Motor neuron (in vitro differentiated cells): ENCODE results near the gene PCED1B. TPM values are rescaled to one million over a fixed set of nuclear protein-coding genes. Genes with fewer than 3 reads are reported as not detected.

ENCODE experiments used
- ATAC-seq, 8 experiments: fragments of 200-7000 bp; cut with Tn5 transposase; replicated peaks in 6 of 8; 2 replicates each; pipeline ENCODE4 v1.8.0; 2021; ENCODE audit warnings: mild to moderate bottlenecking in 8 of 8, moderate library complexity in 8 of 8
- H3K27ac ChIP-seq, 2 donors: fragments of 250-450 bp; sonication (Bioruptor Pico); 2 replicates each; pipeline ENCODE4 v1.9.0; 2021; ENCODE audit warnings: antibody characterized with exemption in 2 of 2, mild to moderate bottlenecking in 2 of 2, moderate library complexity in 1 of 2
- H3K4me1 ChIP-seq, 2 donors: fragments of 250-450 bp; sonication (Bioruptor Pico); replicated peaks in 1 of 2; 2 replicates each; pipeline ENCODE4 v1.6.1; 2021; ENCODE audit warnings: antibody characterized with exemption in 2 of 2, mild to moderate bottlenecking in 2 of 2, moderate library complexity in 1 of 2
- H3K4me3 ChIP-seq, 5 donors: fragments of 250-450 bp; sonication (Bioruptor Pico); 2 replicates each; pipeline ENCODE4 v1.9.0; 2021; ENCODE audit warnings: antibody characterized with exemption in 5 of 5, mild to moderate bottlenecking in 5 of 5, moderate library complexity in 4 of 5
- WGBS, 10 experiments: fragments of 450-650 bp; shearing (Covaris generic); methylation state at CpG; one replicate each; pipeline ENCODE4 v1.0.0; 2022; 5-methylcytosine and 5-hydroxymethylcytosine counted together
- in situ Hi-C, 9 experiments: fragments of 400-800 bp; cut with MboI; loops; one replicate each; pipeline ENCODE4 v1.15.0; 2021; ENCODE audit warnings: low sequenced_read_pairs in 9 of 9, low pct_unique_long_range_greater_than_20kb in 2 of 9; ENCODE audit not compliant: unreplicated experiment in 9 of 9
- total RNA-seq, 8 experiments: library from RNA; unstranded; fragments of 300-600 nt; gene quantifications; 2 replicates each; pipeline versions ENCODE4 v1.2.3 to v1.2.4, GENCODE V29; 2022

PCED1B gene
- total RNA-seq, 8 experiments from 2014 or later = 0.05 to 7.5 (median 0.61) TPM

DNA sequence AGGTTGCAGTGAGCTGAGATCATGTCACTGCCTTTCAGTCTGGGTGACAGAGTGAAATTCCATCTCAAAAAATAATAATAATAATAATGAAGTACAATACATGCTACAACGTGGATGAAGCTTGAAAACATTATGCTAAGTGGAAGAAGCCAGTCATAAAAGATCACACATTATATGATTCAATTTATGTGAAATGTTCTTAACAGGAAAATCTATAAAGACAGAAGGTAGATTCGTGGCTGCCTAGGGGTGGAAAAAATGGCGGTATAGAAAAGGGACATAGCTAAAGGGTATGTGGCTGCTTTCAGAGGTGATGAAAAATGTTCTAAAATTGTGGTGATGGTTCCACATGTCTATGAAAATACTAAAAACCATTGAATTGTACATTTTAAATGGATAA is 41.3 kb downstream of the PCED1B start:
- in situ Hi-C loops = no loop called here
- Histone ChIP-seq H3K4me3 (no peak overlapping the region), H3K27ac (no peak overlapping the region), H3K4me1 (peaks cover 0 to 3% of the 10 kb centered on the region in 2 donors)
- 72 to 100% (median 93%) methylated on average over 1 to 3 of the region's 3 CpGs; no CpG with 5 or more reads in 1 of the 10 experiments for WGBS, 10 experiments
- ATAC-seq = no peak

DNA sequence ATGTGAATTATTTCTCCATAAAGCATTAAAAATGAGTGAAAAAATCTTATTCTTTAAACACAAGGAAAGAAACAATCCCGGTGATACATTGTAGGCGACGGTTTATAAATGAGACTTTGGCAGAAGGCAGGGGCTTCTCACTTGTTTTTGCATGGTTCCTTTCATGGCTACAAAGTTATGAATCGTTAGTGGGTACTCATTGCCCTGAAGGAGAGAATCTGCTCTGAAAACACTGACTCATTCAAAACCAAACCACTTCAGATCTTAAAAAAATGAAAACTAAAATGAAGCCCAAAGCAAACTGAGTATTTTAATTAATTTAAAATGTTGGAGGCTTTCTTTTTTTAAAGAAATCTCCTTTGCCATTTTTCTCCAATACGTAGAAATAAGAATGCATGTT is 41.7 kb downstream of the PCED1B start:
- 36 to 100% (median 80%) methylated on average over 1 to 5 of the region's 5 CpGs for WGBS, 10 experiments
- no peak for ATAC-seq
- in situ Hi-C loops = no loop called here
- no peak overlapping the region for H3K27ac ChIP-seq
- peaks cover 0 to 3% of the 10 kb centered on the region in 2 donors for H3K4me1 ChIP-seq
- no peak overlapping the region for H3K4me3 ChIP-seq

DNA sequence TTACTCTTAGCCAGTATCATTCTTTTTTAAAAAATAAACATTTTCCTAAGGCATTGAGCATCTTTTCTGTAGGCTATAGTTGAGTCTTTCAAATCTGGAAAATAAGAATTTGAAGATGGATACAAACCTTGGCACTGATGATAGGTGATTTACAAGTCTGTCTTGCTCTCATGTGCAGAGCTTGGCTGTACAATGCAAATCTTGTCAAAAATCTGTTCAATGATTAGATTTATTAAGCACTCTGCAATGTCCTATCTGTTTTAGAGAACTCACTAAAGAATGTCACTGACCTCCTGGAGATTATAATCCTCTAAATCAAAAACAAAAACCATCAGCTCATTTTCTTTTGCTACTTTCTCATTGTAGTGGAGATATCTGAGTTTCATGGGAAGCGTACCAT is 43.2 kb downstream of the PCED1B start:
- Histone ChIP-seq H3K27ac (no peak overlapping the region), H3K4me3 (no peak overlapping the region), H3K4me1 (peaks cover 0 to 3% of the 10 kb centered on the region in 2 donors)
- 80 to 100% (median 100%) methylated on average over 1 of the region's 1 CpG; no CpG with 5 or more reads in 2 of the 10 experiments for WGBS, 10 experiments
- peak in 5 of 8 experiments; percentile 26 to 79 (median 36) for ATAC-seq
- in situ Hi-C loops = no loop called here

DNA sequence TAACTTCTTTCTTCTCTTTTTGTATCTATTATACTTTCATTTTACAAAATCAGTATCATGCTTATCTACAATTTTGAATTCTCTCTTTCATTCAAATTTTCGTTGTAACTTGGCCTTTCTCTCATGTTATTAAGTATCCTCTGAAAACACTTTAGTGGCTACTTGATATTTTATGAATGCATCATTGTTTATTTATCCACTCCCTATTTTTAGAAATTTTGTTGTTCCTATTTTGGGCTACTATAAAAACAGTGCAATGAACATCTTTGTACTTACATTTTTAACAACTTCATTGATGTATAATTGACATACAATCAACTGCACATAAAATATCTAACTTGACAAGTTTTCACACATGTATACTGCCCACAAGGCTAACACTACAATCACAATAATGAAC is 44.3 kb downstream of the PCED1B start:
- H3K4me1 ChIP-seq = peaks cover 0 to 3% of the 10 kb centered on the region in 2 donors
- no peak overlapping the region for H3K4me3 ChIP-seq
- no peak for ATAC-seq
- in situ Hi-C loops = no loop called here
- WGBS, 10 experiments = 0 to 67% (median 57%) methylated on average over 1 of the region's 1 CpG
- H3K27ac ChIP-seq = no peak overlapping the region

DNA sequence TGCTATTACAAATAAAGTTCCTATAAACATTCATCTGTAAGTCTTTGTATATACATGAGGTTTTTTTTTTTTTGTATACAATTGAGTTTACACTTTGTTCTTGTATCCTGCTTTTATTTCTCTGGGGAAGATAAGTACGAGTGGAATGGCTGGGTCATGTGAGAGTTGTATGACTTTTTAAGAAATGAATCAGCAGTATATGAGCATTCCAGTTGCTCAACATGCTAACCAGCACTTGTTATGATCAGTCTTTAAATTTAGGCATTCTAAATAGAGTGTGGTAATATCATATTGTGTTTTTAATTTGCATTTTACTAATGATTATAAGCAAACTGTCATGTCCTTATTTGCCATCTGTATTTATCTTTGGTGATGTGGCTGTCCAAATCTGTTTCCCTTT is 45.0 kb downstream of the PCED1B start:
- peak in 2 of 8 experiments; percentile 17 to 24 for ATAC-seq
- Histone ChIP-seq H3K4me1 (peaks cover 0 to 3% of the 10 kb centered on the region in 2 donors), H3K27ac (no peak overlapping the region), H3K4me3 (no peak overlapping the region)
- 8 to 100% (median 80%) methylated on average over 1 of the region's 1 CpG; no CpG with 5 or more reads in 1 of the 10 experiments for WGBS, 10 experiments
- in situ Hi-C loops = no loop called here

DNA sequence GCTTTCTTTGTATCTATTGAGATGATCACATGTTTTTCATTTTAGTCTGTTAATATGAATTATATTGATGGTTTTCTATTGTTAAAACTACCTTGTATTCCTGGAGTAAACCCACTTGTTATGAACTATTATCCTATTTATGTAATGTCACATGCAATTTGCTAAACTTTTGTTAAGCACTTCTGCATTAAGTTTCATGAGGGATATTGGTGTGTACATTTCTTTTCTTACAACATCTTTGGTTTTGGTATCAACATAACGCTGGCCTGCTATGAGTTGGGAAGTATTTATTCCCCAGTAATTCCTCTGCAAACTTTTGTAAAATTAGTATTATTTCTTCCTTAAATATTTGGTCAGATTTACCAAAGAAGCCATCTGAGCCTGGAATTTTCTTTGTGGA is 46.8 kb downstream of the PCED1B start:
- peaks cover 0 to 3% of the 10 kb centered on the region in 2 donors for H3K4me1 ChIP-seq
- no peak overlapping the region for H3K4me3 ChIP-seq
- ATAC-seq = no peak
- in situ Hi-C loops = no loop called here
- 88 to 100% (median 100%) methylated on average over 1 of the region's 1 CpG; no CpG with 5 or more reads in 1 of the 10 experiments for WGBS, 10 experiments
- H3K27ac ChIP-seq = no peak overlapping the region

DNA sequence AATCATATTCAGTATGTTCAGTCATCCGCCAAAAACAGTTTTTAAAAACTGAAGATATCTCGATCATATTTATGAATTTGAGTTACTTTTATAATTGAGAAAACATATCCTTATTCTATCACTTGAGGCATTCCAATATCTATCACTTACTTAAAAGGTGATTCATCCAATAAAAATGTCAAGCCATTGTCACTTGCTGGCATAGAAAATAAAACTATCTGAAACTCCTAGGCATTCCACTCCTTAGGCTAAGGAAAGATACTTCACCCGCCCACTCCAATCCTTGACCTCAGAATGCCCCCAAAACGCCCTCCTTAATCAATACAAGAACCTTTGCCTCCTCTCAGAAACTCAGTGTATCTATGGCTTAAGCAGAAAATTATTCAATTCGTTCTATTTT is 51.6 kb downstream of the PCED1B start:
- H3K27ac ChIP-seq = no peak overlapping the region
- no peaks in the 10 kb centered on the region for H3K4me1 ChIP-seq
- in situ Hi-C loops = no loop called here
- 57 to 100% (median 77%) methylated on average over 2 to 5 of the region's 5 CpGs for WGBS, 10 experiments
- H3K4me3 ChIP-seq = no peak overlapping the region
- no peak for ATAC-seq

DNA sequence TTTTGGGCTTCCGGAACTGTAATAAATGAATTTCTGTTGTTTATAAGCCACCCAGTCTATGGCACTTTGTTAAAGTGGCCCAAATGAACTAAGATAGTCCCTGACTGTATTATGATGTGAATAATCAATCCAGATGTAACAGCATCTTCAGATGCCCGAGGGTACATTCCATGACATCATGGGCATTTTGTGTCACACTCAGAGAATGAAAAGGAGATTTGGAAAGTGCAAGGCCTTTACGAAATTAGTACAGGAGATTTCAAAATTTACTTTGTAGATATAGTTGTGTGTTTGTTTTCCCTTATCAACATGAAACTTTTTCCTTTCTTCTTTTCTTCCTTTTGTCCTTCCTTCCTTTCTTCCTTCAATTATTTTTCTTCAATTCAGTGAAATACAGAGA is 54.6 kb downstream of the PCED1B start:
- in situ Hi-C loops = no loop called here
- 41 to 100% (median 66%) methylated on average over 1 to 3 of the region's 3 CpGs for WGBS, 10 experiments

DNA sequence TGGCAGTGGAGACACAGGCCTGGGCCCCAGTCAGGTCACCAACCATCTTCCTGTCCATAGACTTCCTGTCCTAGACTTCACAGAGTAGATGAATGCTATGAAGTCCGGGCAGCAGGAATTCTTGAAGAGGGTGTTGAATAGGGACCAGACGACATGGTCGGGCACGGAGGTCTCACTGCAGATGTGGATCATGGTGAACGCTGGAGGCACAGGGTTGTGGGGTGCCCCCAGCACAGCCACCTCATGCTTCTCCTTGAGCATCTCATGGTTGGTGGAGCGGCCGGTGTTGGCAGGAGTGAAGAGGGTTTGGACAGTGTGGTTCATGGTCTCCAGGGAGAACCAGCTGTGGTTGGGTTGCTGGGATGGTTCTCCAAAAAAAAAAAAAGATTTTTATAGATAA is 56.2 kb downstream of the PCED1B start:
- Histone ChIP-seq H3K27ac (no peak overlapping the region), H3K4me1 (no peaks in the 10 kb centered on the region), H3K4me3 (no peak overlapping the region)
- in situ Hi-C loops = no loop called here
- ATAC-seq = no peak
- WGBS, 10 experiments = 83 to 95% (median 92%) methylated on average over 2 to 4 of the region's 7 CpGs; no CpG with 5 or more reads in 7 of the 10 experiments

More for the DNA sequence above, 54.6 kb downstream of the PCED1B start:
- no peak overlapping the region for H3K4me3 ChIP-seq
- no peaks in the 10 kb centered on the region for H3K4me1 ChIP-seq
- H3K27ac ChIP-seq = no peak overlapping the region
- no peak for ATAC-seq

DNA sequence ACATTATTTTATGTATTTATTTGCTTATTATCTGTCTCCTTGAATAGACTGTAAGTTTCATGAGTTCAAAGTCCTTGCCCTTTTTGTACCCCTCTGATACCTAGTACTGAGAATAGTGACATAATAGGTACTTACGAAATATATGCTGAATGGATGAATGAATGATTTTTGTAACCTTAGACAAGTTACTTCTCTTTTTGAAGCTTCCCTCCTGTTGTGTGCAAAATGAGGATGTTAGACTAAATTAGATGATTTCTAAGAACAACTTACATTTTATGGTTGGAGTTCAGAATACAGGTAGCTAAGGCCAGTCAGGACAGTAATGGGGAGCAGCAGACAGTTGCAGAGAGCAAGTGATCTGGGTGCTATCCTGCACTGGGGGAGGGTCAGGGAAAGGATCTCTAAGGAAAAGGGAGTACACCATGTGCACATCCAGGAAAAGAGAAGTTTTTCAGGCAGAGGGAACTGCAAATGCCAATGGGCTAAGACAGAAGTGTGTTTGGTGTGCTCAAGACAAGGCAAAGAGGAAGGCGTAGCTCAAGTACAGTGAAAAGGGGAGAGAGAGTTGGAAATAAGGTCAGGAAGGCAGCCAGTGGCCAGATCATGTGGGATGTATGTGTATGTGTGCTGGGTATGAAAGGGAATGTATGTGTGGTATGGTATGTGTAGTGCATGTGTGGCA is 59.7 kb downstream of the PCED1B start:
- H3K4me1 ChIP-seq = no peaks in the 10 kb centered on the region
- H3K27ac ChIP-seq = no peak overlapping the region
- WGBS, 10 experiments = 80 to 100% (median 95%) methylated on average over 1 to 2 of the region's 2 CpGs
- H3K4me3 ChIP-seq = no peak overlapping the region
- no peak for ATAC-seq
- in situ Hi-C loops = no loop called here

DNA sequence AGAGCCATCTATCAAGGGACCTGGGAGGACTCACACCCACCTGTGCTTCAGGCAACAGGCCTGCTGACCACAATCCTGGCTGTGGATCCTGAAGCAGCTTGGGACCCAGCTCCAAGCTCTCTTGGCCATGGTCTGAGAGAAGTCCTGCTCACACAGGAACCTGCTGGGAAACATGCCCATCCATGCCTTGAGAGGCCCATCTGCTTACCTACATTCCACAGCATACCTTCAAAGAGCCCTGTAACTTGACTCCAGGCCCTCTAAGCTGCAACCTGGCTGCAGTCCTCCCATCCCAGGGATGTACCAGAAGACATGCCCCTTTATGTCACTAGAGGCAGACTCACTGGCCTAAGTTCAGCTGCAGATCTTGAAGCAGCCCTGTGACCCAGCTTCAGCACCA is 62.0 kb downstream of the PCED1B start:
- no peak for ATAC-seq

DNA sequence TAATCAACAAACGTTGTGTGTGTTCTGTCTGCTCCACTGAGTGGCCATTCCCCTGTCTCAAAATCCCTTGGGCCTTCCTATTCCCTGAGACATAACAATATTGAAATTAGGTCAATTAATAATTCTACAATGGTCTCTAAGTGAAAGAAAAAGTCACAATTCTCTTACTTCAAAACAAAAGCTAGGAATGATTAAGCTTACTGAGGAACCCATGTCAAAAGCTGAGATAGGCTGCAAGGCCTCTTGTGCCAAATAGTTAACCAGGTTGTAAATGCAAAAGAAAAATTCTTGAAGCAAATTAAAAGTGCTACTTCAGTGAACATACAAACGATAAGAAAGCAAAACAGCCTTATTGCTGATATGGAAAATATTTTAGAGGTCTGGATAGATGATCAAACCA is 65.3 kb downstream of the PCED1B start:
- ATAC-seq = no peak
- in situ Hi-C loops = no loop called here
- H3K4me1 ChIP-seq = no peaks in the 10 kb centered on the region
- H3K4me3 ChIP-seq = no peak overlapping the region
- 0 to 100% (median 70%) methylated on average over 1 to 2 of the region's 2 CpGs; no CpG with 5 or more reads in 1 of the 10 experiments for WGBS, 10 experiments
- no peak overlapping the region for H3K27ac ChIP-seq

More for the DNA sequence above, 62.0 kb downstream of the PCED1B start:
- H3K4me1 ChIP-seq = no peaks in the 10 kb centered on the region
- no peak overlapping the region for H3K27ac ChIP-seq
- H3K4me3 ChIP-seq = no peak overlapping the region
- in situ Hi-C loops = no loop called here

DNA sequence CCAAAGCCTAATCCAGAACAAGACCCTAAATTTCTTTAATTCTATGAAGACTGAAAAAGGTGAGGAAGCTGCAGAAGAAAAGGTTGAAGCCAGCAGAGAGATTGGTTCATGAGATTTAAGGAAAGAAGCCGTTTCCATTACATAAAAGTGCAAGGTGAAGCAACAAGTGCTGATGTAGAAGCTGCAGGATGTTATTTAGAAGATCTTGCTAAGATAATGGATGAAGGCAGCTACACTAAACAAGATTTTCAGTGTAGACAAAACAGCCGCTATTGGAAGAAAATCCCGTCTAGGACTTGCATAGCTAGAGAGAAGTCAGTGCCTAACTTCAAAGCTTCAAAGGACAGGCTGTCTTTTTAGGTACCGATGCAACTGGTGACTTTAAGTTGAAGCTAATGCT is 65.8 kb downstream of the PCED1B start:
- no peak for ATAC-seq

DNA sequence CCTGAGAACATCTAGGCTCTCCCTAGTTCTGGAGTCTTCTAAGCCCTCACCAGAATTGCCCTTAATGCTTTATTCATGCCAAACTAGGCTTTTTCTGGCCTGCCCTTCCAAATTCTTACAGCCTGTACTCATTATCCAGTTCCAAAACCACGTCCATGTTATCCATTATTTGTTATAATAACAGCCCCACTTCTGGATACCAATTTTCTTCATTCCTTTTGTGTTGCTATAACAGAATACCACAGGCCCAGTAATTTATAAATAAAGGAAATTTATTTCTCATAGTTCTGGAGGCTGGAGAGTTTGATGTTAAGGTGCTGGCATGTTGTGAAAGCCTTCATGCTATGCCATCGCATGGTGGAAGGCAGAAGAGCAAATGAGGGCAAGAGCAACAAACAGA is 68.3 kb downstream of the PCED1B start:
- Histone ChIP-seq H3K27ac (no peak overlapping the region), H3K4me1 (no peaks in the 10 kb centered on the region), H3K4me3 (no peak overlapping the region)
- 25 to 100% (median 84%) methylated on average over 1 to 2 of the region's 2 CpGs for WGBS, 10 experiments
- no peak for ATAC-seq
- in situ Hi-C loops = no loop called here

More for the DNA sequence above, 65.8 kb downstream of the PCED1B start:
- WGBS, 10 experiments = 71 to 100% (median 84%) methylated on average over 1 to 4 of the region's 4 CpGs
- in situ Hi-C loops = no loop called here
- Histone ChIP-seq H3K4me3 (no peak overlapping the region), H3K27ac (no peak overlapping the region), H3K4me1 (no peaks in the 10 kb centered on the region)
